ENCODE measurements around the gene OVAAL.

OVAAL gene

GRCh38 chr1:180555411-180555810 lies 3.4 kb upstream of the OVAAL start:
- no peak overlapping the region for H3K4me3 ChIP-seq (ENCODE audit: insufficient read depth, low read depth, low read length)
- no peaks in the 10 kb centered on the region for H3K4me1 ChIP-seq (ENCODE audit: control insufficient read depth, insufficient read depth, low read length)
- H3K9me3 ChIP-seq (ENCODE audit: control insufficient read depth, low read length) = no peaks in the 10 kb centered on the region
- H3K27ac ChIP-seq (ENCODE audit: insufficient read depth, low read depth, low read length, poor library complexity, severe bottlenecking) = no peak overlapping the region
- H3K27me3 ChIP-seq (ENCODE audit: control insufficient read depth, insufficient read depth, low read length, poor library complexity, severe bottlenecking) = no peaks in the 10 kb centered on the region
- H3K36me3 ChIP-seq (ENCODE audit: control insufficient read depth, insufficient read depth, low read length) = no peaks in the 10 kb centered on the region

GRCh38 chr1:180560200-180560867 lies 1.6 kb downstream of the OVAAL start:
- H3K27me3 ChIP-seq (ENCODE audit: control insufficient read depth, insufficient read depth, low read length, poor library complexity, severe bottlenecking) = no peaks in the 10 kb centered on the region
- no peaks in the 10 kb centered on the region for H3K4me1 ChIP-seq (ENCODE audit: control insufficient read depth, insufficient read depth, low read length)
- no peak overlapping the region for H3K4me3 ChIP-seq (ENCODE audit: insufficient read depth, low read depth, low read length)
- no peaks in the 10 kb centered on the region for H3K9me3 ChIP-seq (ENCODE audit: control insufficient read depth, low read length)
- no peaks in the 10 kb centered on the region for H3K36me3 ChIP-seq (ENCODE audit: control insufficient read depth, insufficient read depth, low read length)
- no peak overlapping the region for H3K27ac ChIP-seq (ENCODE audit: insufficient read depth, low read depth, low read length, poor library complexity, severe bottlenecking)
- 77 to 86% methylated on average over 3 of the region's 3 CpGs for WGBS, 2 experiments

GRCh38 chr1:180560868-180561600 lies 2.3 kb downstream of the OVAAL start:
- Histone ChIP-seq H3K9me3 (ENCODE audit: control insufficient read depth, low read length) (no peaks in the 10 kb centered on the region), H3K27ac (ENCODE audit: insufficient read depth, low read depth, low read length, poor library complexity, severe bottlenecking) (no peak overlapping the region), H3K36me3 (ENCODE audit: control insufficient read depth, insufficient read depth, low read length) (no peaks in the 10 kb centered on the region), H3K27me3 (ENCODE audit: control insufficient read depth, insufficient read depth, low read length, poor library complexity, severe bottlenecking) (no peaks in the 10 kb centered on the region), H3K4me1 (ENCODE audit: control insufficient read depth, insufficient read depth, low read length) (no peaks in the 10 kb centered on the region), H3K4me3 (ENCODE audit: insufficient read depth, low read depth, low read length) (no peak overlapping the region)
- 94% methylated on average over 5 of the region's 5 CpGs for WGBS, 2 experiments

- H3K27me3 ChIP-seq (ENCODE audit: control insufficient read depth, insufficient read depth, low read length, poor library complexity, severe bottlenecking) = no peaks in the 10 kb centered on the region
- H3K4me1 ChIP-seq (ENCODE audit: control insufficient read depth, insufficient read depth, low read length) = no peaks in the 10 kb centered on the region
- WGBS, 2 experiments = 90 to 96% methylated on average over 1 of the region's 1 CpG
- no peak overlapping the region for H3K4me3 ChIP-seq (ENCODE audit: insufficient read depth, low read depth, low read length)
- no peak overlapping the region for H3K27ac ChIP-seq (ENCODE audit: insufficient read depth, low read depth, low read length, poor library complexity, severe bottlenecking)
- no peaks in the 10 kb centered on the region for H3K9me3 ChIP-seq (ENCODE audit: control insufficient read depth, low read length)
- no peaks in the 10 kb centered on the region for H3K36me3 ChIP-seq (ENCODE audit: control insufficient read depth, insufficient read depth, low read length)
Observed at GRCh38 chr1:180562640-180563025, 3.9 kb downstream of the OVAAL start.

- no peak overlapping the region for H3K4me3 ChIP-seq (ENCODE audit: insufficient read depth, low read depth, low read length)
- 93 to 94% methylated on average over 14 of the region's 14 CpGs for WGBS, 2 experiments
- H3K4me1 ChIP-seq (ENCODE audit: control insufficient read depth, insufficient read depth, low read length) = no peaks in the 10 kb centered on the region
- no peak overlapping the region for H3K27ac ChIP-seq (ENCODE audit: insufficient read depth, low read depth, low read length, poor library complexity, severe bottlenecking)
- H3K9me3 ChIP-seq (ENCODE audit: control insufficient read depth, low read length) = no peaks in the 10 kb centered on the region
- no peaks in the 10 kb centered on the region for H3K27me3 ChIP-seq (ENCODE audit: control insufficient read depth, insufficient read depth, low read length, poor library complexity, severe bottlenecking)
- H3K36me3 ChIP-seq (ENCODE audit: control insufficient read depth, insufficient read depth, low read length) = no peaks in the 10 kb centered on the region
Observed at GRCh38 chr1:180563026-180563827, 4.5 kb downstream of the OVAAL start.

GRCh38 chr1:180565121-180565871 lies 6.5 kb downstream of the OVAAL start:
- H3K4me3 ChIP-seq (ENCODE audit: insufficient read depth, low read depth, low read length) = no peak overlapping the region
- no peaks in the 10 kb centered on the region for H3K4me1 ChIP-seq (ENCODE audit: control insufficient read depth, insufficient read depth, low read length)
- H3K27ac ChIP-seq (ENCODE audit: insufficient read depth, low read depth, low read length, poor library complexity, severe bottlenecking) = no peak overlapping the region
- H3K27me3 ChIP-seq (ENCODE audit: control insufficient read depth, insufficient read depth, low read length, poor library complexity, severe bottlenecking) = no peaks in the 10 kb centered on the region
- H3K36me3 ChIP-seq (ENCODE audit: control insufficient read depth, insufficient read depth, low read length) = no peaks in the 10 kb centered on the region
- H3K9me3 ChIP-seq (ENCODE audit: control insufficient read depth, low read length) = no peaks in the 10 kb centered on the region
- 87 to 92% methylated on average over 4 of the region's 4 CpGs for WGBS, 2 experiments

- no peak overlapping the region for H3K4me3 ChIP-seq (ENCODE audit: insufficient read depth, low read depth, low read length)
- H3K36me3 ChIP-seq (ENCODE audit: control insufficient read depth, insufficient read depth, low read length) = no peaks in the 10 kb centered on the region
- H3K27ac ChIP-seq (ENCODE audit: insufficient read depth, low read depth, low read length, poor library complexity, severe bottlenecking) = no peak overlapping the region
- WGBS, 2 experiments = 89 to 93% methylated on average over 5 to 6 of the region's 6 CpGs
- no peaks in the 10 kb centered on the region for H3K27me3 ChIP-seq (ENCODE audit: control insufficient read depth, insufficient read depth, low read length, poor library complexity, severe bottlenecking)
- no peaks in the 10 kb centered on the region for H3K4me1 ChIP-seq (ENCODE audit: control insufficient read depth, insufficient read depth, low read length)
- H3K9me3 ChIP-seq (ENCODE audit: control insufficient read depth, low read length) = no peaks in the 10 kb centered on the region
Observed at GRCh38 chr1:180566026-180566425, 7.3 kb downstream of the OVAAL start.

- H3K27ac ChIP-seq (ENCODE audit: insufficient read depth, low read depth, low read length, poor library complexity, severe bottlenecking) = no peak overlapping the region
- H3K9me3 ChIP-seq (ENCODE audit: control insufficient read depth, low read length) = no peaks in the 10 kb centered on the region
- H3K4me1 ChIP-seq (ENCODE audit: control insufficient read depth, insufficient read depth, low read length) = no peaks in the 10 kb centered on the region
- 79 to 84% methylated on average over 1 of the region's 1 CpG for WGBS, 2 experiments
- H3K4me3 ChIP-seq (ENCODE audit: insufficient read depth, low read depth, low read length) = no peak overlapping the region
- H3K27me3 ChIP-seq (ENCODE audit: control insufficient read depth, insufficient read depth, low read length, poor library complexity, severe bottlenecking) = no peaks in the 10 kb centered on the region
- no peaks in the 10 kb centered on the region for H3K36me3 ChIP-seq (ENCODE audit: control insufficient read depth, insufficient read depth, low read length)
Observed at GRCh38 chr1:180566495-180566894, 7.7 kb downstream of the OVAAL start.

GRCh38 chr1:180567654-180568053 lies 8.9 kb downstream of the OVAAL start:
- H3K4me1 ChIP-seq (ENCODE audit: control insufficient read depth, insufficient read depth, low read length) = no peaks in the 10 kb centered on the region
- whole genome bisulfite sequencing, 2 experiments = 95 to 96% methylated on average over 9 of the region's 9 CpGs
- H3K36me3 ChIP-seq (ENCODE audit: control insufficient read depth, insufficient read depth, low read length) = no peaks in the 10 kb centered on the region
- H3K9me3 ChIP-seq (ENCODE audit: control insufficient read depth, low read length) = no peaks in the 10 kb centered on the region
- no peak overlapping the region for H3K4me3 ChIP-seq (ENCODE audit: insufficient read depth, low read depth, low read length)
- no peak overlapping the region for H3K27ac ChIP-seq (ENCODE audit: insufficient read depth, low read depth, low read length, poor library complexity, severe bottlenecking)
- H3K27me3 ChIP-seq (ENCODE audit: control insufficient read depth, insufficient read depth, low read length, poor library complexity, severe bottlenecking) = no peaks in the 10 kb centered on the region

GRCh38 chr1:180568184-180568583 lies 9.4 kb downstream of the OVAAL start:
- Histone ChIP-seq H3K27me3 (ENCODE audit: control insufficient read depth, insufficient read depth, low read length, poor library complexity, severe bottlenecking) (no peaks in the 10 kb centered on the region), H3K4me3 (ENCODE audit: insufficient read depth, low read depth, low read length) (no peak overlapping the region), H3K36me3 (ENCODE audit: control insufficient read depth, insufficient read depth, low read length) (no peaks in the 10 kb centered on the region), H3K27ac (ENCODE audit: insufficient read depth, low read depth, low read length, poor library complexity, severe bottlenecking) (no peak overlapping the region), H3K4me1 (ENCODE audit: control insufficient read depth, insufficient read depth, low read length) (no peaks in the 10 kb centered on the region), H3K9me3 (ENCODE audit: control insufficient read depth, low read length) (no peaks in the 10 kb centered on the region)
- WGBS, 2 experiments = 85 to 96% methylated on average over 2 of the region's 2 CpGs
